Testis (tissue), 3 donors: Measurements from ENCODE around the gene TTLL11. TPM values are rescaled to one million over a fixed set of nuclear protein-coding genes. Genes with fewer than 3 reads are reported as not detected.

Experiments
- DNase-seq: peaks from one replicate; pipeline ENCODE4 v3.0.0-alpha.2; 2019
- H3K27ac ChIP-seq, 2 donors: fragments of 200-600 bp; sonication (generic); one replicate each; pipeline ENCODE4 v1.5.1; 2019
- H3K27me3 ChIP-seq: fragments of 200-600 bp; sonication (generic); one replicate; pipeline ENCODE4 v1.5.1; 2019
- H3K36me3 ChIP-seq: fragments of 200-600 bp; sonication (generic); one replicate; pipeline ENCODE4 v1.5.1; 2017; ENCODE audit warnings: low read depth; ENCODE audit errors: missing control alignments
- H3K4me1 ChIP-seq: fragments of 200-600 bp; sonication (generic); one replicate; pipeline ENCODE4 v1.5.1; 2019
- H3K4me3 ChIP-seq, 2 donors: fragments of 200-600 bp; sonication (generic); one replicate each; pipeline ENCODE4 v1.5.1; 2017 to 2019
- H3K9me3 ChIP-seq: fragments of 200-600 bp; sonication (generic); one replicate; pipeline ENCODE4 v1.5.1; 2017
- POLR2A ChIP-seq: fragments of 450-650 bp; IDR thresholded peaks from one replicate; pipeline ENCODE4 v1.6.1; 2017; ENCODE audit warnings: antibody characterized with exemption, mild to moderate bottlenecking, moderate library complexity
- WGBS, 2 donors: methylation state at CpG; one replicate each; pipeline ENCODE4 v1.1.5; 2018; 5-methylcytosine and 5-hydroxymethylcytosine counted together
- intact Hi-C: fragments of 100-400 bp; cut with DNase I; formaldehyde crosslinking; loops from one replicate; pipeline ENCODE4 v1.15.1; 2023; ENCODE audit warnings: low total_unique reads
- polyA plus RNA-seq: library from polyadenylated mRNA; stranded (reverse); fragments of 350-450 nt; fragmentation: Illumina TruSeq; extraction: RNeasy Lipid Tissue Mini Kit (QIAGEN cat#74804); gene quantifications from one replicate; pipeline ENCODE4 v1.2.3, GENCODE V29; 2014; ENCODE audit warnings: low read depth, low replicate concordance; ENCODE audit not compliant: insufficient read depth
- total RNA-seq, 2 donors: library from RNA; depleted of rRNA; stranded (reverse); fragments of >200 nt; gene quantifications; one replicate each; pipeline ENCODE4 v1.2.3, GENCODE V29; 2016
- TF ChIP-seq, protein P1 (sequence below), 3 experiments: fragments of 450-650 bp in 2 of 3; fragments of 200-600 bp in 1 of 3; sonication (generic) in 1 of 3; IDR thresholded peaks; one replicate each; pipeline ENCODE4 v1.5.1; 2016 to 2019; ENCODE audit warnings: antibody characterized with exemption in 3 of 3, mild to moderate bottlenecking in 2 of 3, moderate library complexity in 1 of 3

TTLL11 gene
- total and polyA plus RNA-seq, 3 donors from 2014 or later: 17.8 to 36.5 (median 19.8) TPM

DNA sequence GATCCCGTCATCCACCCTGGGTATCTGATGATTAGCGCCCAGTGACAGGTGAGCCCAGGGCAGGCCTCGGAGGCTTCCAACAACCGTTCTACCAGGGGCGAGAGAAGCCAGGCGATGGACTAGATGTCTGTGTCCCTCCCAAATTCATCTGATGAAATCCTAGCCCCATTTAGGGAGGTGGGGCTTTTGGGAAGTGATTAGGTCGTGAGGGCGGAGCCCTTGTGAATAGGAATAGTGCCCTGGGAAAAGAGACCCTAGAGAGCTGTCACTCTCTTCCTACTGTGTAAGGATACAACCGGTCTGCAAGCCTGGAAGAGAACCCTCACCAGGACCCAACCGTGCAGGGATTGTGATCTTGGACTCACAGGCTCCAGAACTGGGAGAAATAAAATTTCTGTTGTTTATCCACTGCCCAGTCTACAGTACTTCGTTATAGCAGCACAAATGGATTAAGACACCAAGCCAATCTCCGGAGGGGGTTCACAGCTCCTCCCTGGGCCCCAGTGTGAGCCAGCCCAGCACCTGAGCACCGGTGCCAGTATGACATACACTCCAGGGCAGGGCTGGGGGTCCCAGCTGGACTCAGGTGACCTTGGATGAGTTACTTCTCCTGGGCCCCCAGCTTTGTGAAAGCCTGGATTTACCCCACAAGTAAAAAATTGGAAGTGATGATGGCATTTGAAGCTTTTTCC lies 279.4 kb downstream of the TTLL11 start:
- Histone ChIP-seq H3K27me3 (no peaks in the 10 kb centered on the region), H3K4me3 (no peak overlapping the region), H3K27ac (no peak overlapping the region), H3K36me3 (no peaks in the 10 kb centered on the region), H3K4me1 (no peaks in the 10 kb centered on the region), H3K9me3 (no peaks in the 10 kb centered on the region)
- no peak for DNase-seq
- intact Hi-C loops: no loop called here
- TF ChIP-seq, protein P1, sequence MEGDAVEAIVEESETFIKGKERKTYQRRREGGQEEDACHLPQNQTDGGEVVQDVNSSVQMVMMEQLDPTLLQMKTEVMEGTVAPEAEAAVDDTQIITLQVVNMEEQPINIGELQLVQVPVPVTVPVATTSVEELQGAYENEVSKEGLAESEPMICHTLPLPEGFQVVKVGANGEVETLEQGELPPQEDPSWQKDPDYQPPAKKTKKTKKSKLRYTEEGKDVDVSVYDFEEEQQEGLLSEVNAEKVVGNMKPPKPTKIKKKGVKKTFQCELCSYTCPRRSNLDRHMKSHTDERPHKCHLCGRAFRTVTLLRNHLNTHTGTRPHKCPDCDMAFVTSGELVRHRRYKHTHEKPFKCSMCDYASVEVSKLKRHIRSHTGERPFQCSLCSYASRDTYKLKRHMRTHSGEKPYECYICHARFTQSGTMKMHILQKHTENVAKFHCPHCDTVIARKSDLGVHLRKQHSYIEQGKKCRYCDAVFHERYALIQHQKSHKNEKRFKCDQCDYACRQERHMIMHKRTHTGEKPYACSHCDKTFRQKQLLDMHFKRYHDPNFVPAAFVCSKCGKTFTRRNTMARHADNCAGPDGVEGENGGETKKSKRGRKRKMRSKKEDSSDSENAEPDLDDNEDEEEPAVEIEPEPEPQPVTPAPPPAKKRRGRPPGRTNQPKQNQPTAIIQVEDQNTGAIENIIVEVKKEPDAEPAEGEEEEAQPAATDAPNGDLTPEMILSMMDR (IDR thresholded peaks at IDR 0.05): no peak
- TF ChIP-seq POLR2A: no peak
- 86 to 95% methylated on average over 8 to 13 of the region's 13 CpGs for WGBS, 2 donors

DNA sequence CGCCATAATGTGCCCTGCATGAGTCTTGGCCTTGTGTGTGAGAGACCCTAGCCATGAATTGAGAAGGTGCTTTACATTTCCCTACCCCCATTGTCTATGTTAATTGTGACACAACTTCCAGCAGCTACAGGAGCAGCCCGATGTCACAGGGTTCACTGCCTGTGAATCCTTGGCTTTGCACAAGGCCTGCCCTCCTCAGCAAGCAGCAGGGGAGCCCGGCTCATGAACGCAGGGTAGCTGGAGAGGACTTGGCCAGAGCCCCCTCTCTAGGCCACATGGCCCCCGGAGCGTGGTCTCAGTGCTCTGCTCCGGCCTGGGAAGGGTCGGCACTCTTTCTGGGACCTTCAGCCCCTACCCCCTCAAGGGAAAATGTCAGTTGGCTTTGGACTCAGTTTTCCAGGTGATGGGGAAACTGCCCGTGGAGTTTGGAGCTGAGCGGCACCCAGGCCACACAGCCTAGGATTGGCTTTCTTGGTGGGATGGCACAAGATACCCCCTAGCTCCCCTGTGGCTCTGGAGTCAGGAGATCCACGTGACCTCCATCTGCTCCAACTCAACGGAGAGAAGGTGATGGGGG lies 280.9 kb downstream of the TTLL11 start:
- Histone ChIP-seq H3K27me3 (no peaks in the 10 kb centered on the region), H3K9me3 (no peaks in the 10 kb centered on the region), H3K36me3 (no peaks in the 10 kb centered on the region), H3K4me1 (no peaks in the 10 kb centered on the region), H3K4me3 (no peak overlapping the region), H3K27ac (no peak overlapping the region)
- DNase-seq: no peak
- intact Hi-C loops: no loop called here
- 95 to 100% methylated on average over 4 to 12 of the region's 12 CpGs for WGBS, 2 donors
- TF ChIP-seq, protein P1 (IDR thresholded peaks at IDR 0.05): no peak
- TF ChIP-seq POLR2A: no peak

DNA sequence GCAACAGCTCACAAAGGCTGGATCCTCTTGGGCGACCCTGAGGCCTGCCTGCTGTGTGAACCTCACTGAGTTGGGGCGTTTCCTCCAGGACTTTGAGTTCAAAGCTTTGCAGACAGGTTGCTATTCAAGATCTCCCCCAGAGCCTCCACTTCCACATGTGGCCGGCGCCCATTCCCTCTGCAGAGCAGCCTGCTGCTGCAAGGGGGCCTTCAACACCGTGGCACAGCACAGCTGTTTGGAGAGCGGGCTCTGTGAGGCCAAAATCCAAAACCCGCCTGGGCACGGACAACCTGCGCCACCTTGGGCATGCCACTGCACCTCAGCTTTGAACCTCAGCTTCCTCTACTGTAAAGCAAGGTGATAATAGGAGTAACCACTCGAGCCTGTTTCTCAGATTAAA lies 281.4 kb downstream of the TTLL11 start:
- DNase-seq: no peak
- Histone ChIP-seq H3K4me1 (no peaks in the 10 kb centered on the region), H3K4me3 (no peak overlapping the region), H3K9me3 (no peaks in the 10 kb centered on the region), H3K27me3 (no peaks in the 10 kb centered on the region), H3K27ac (no peak overlapping the region), H3K36me3 (no peaks in the 10 kb centered on the region)
- 95 to 98% methylated on average over 6 to 10 of the region's 10 CpGs for WGBS, 2 donors
- intact Hi-C loops: no loop called here
- TF ChIP-seq, protein P1 (IDR thresholded peaks at IDR 0.05): no peak
- no peak for TF ChIP-seq POLR2A

DNA sequence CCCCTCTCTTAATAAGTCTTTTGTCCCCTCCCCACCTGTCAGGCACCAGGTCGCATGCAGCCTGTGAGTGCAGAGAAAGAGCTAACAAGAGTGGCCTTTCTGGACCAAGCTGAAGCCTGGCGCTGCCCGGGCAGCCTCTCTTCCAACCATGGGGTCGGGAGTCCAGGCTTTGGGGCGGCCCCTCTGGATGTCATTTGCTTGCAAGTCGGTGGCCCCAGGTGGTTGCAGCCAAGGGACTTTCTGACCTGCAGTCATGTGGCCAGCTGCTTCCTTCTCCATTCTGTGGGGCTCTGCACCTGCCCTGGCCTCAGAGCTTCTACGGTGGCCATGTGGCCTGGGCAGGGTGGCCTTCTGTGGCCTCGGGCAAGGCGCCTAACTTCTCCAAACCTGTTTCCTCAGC lies 282.0 kb downstream of the TTLL11 start:
- Histone ChIP-seq H3K9me3 (no peaks in the 10 kb centered on the region), H3K27ac (no peak overlapping the region), H3K27me3 (no peaks in the 10 kb centered on the region), H3K4me3 (no peak overlapping the region), H3K4me1 (no peaks in the 10 kb centered on the region), H3K36me3 (no peaks in the 10 kb centered on the region)
- intact Hi-C loops: no loop called here
- 70 to 87% methylated on average over 4 to 9 of the region's 9 CpGs for WGBS, 2 donors
- DNase-seq: no peak
- TF ChIP-seq POLR2A: no peak
- TF ChIP-seq, protein P1 (IDR thresholded peaks at IDR 0.05): no peak

DNA sequence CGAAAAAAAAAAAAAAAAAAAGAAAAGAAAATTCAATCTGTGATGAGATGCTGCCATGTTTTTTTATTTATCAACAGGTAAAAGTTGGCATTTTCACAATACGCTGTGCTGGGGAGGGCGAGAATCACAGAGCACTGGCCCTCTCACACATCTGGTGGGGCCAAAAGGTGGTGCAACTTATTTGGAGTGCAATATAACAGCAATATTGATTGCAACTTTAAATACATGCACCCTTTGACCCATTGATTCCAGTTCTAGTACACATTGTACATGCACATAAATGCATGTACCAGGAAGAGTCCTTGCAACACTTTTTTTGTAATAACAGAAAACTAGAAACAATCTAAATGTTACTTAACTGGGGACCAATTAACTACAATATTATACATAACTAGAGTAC lies 282.6 kb downstream of the TTLL11 start:
- 84 to 92% methylated on average over 3 of the region's 3 CpGs for WGBS, 2 donors
- Histone ChIP-seq H3K4me3 (no peak overlapping the region), H3K4me1 (no peaks in the 10 kb centered on the region)

More for the DNA sequence above, 282.6 kb downstream of the TTLL11 start:
- Histone ChIP-seq H3K9me3 (no peaks in the 10 kb centered on the region), H3K36me3 (no peaks in the 10 kb centered on the region), H3K27me3 (no peaks in the 10 kb centered on the region), H3K27ac (no peak overlapping the region)
- DNase-seq: no peak
- TF ChIP-seq, protein P1 (IDR thresholded peaks at IDR 0.05): no peak
- TF ChIP-seq POLR2A: no peak
- intact Hi-C loops: no loop called here
